Effector memory CD4-positive, alpha-beta T cell (primary cell): ENCODE measurements around the gene FYB2.

ENCODE experiments used
- DNase-seq, 3 donors: peaks; one replicate each; pipeline ENCODE4 v3.0.0-alpha.2; 2020
- H3K27ac ChIP-seq: 2 replicates; pipeline ENCODE4 v1.7.0; 2013; ENCODE audit warnings: mild to moderate bottlenecking, low read length, moderate library complexity; ENCODE audit not compliant: insufficient read depth, poor library complexity, severe bottlenecking
- H3K27me3 ChIP-seq: replicated peaks from 2 replicates; pipeline ENCODE4 v1.7.0; 2013; ENCODE audit warnings: mild to moderate bottlenecking, low read length; ENCODE audit not compliant: insufficient read depth, control insufficient read depth, poor library complexity, severe bottlenecking
- H3K36me3 ChIP-seq: 2 replicates; pipeline ENCODE4 v1.7.0; 2013; ENCODE audit warnings: mild to moderate bottlenecking, low read length, moderate library complexity; ENCODE audit not compliant: control insufficient read depth, insufficient read depth
- H3K4me1 ChIP-seq: 2 replicates; pipeline ENCODE4 v1.7.0; 2013; ENCODE audit warnings: low read length, mild to moderate bottlenecking; ENCODE audit not compliant: control insufficient read depth, insufficient read depth, poor library complexity, severe bottlenecking
- H3K4me3 ChIP-seq: 2 replicates; pipeline ENCODE4 v1.7.0; 2013; ENCODE audit warnings: low read length, low read depth, mild to moderate bottlenecking; ENCODE audit not compliant: insufficient read depth, poor library complexity, severe bottlenecking
- H3K9me3 ChIP-seq: 2 replicates; pipeline ENCODE4 v1.7.0; 2013; ENCODE audit warnings: mild to moderate bottlenecking, low read length, moderate library complexity; ENCODE audit not compliant: control insufficient read depth

The FYB2 gene

GRCh38 chr1:56821462-56821797 lies 2.2 kb upstream of the FYB2 start:
- Histone ChIP-seq H3K4me1 (no peaks in the 10 kb centered on the region), H3K9me3 (no peaks in the 10 kb centered on the region), H3K27me3 (no peaks in the 10 kb centered on the region), H3K4me3 (no peak overlapping the region), H3K36me3 (no peaks in the 10 kb centered on the region), H3K27ac (no peak overlapping the region)
- DNase-seq = no peak

GRCh38 chr1:56820755-56821461 lies 1.7 kb upstream of the FYB2 start:
- H3K4me1 ChIP-seq = no peaks in the 10 kb centered on the region
- no peak overlapping the region for H3K27ac ChIP-seq
- no peaks in the 10 kb centered on the region for H3K9me3 ChIP-seq
- no peak overlapping the region for H3K4me3 ChIP-seq
- H3K27me3 ChIP-seq = no peaks in the 10 kb centered on the region
- peak; percentile 3 to 26 (median 6) for DNase-seq
- no peaks in the 10 kb centered on the region for H3K36me3 ChIP-seq

GRCh38 chr1:56817716-56818463 lies 1.3 kb downstream of the FYB2 start:
- no peak for DNase-seq
- no peak overlapping the region for H3K27ac ChIP-seq
- H3K4me3 ChIP-seq = no peak overlapping the region
- H3K4me1 ChIP-seq = no peaks in the 10 kb centered on the region
- no peaks in the 10 kb centered on the region for H3K27me3 ChIP-seq
- H3K9me3 ChIP-seq = no peaks in the 10 kb centered on the region
- no peaks in the 10 kb centered on the region for H3K36me3 ChIP-seq

- no peak overlapping the region for H3K27ac ChIP-seq
- no peak overlapping the region for H3K4me3 ChIP-seq
- no peaks in the 10 kb centered on the region for H3K36me3 ChIP-seq
- H3K4me1 ChIP-seq = no peaks in the 10 kb centered on the region
- DNase-seq = no peak
- H3K9me3 ChIP-seq = no peaks in the 10 kb centered on the region
- H3K27me3 ChIP-seq = no peaks in the 10 kb centered on the region
Observed at GRCh38 chr1:56816909-56817308, 2.3 kb downstream of the FYB2 start.

- Histone ChIP-seq H3K27ac (no peak overlapping the region), H3K4me1 (no peaks in the 10 kb centered on the region), H3K36me3 (no peaks in the 10 kb centered on the region), H3K27me3 (no peaks in the 10 kb centered on the region), H3K9me3 (no peaks in the 10 kb centered on the region), H3K4me3 (no peak overlapping the region)
- DNase-seq = no peak
Observed at GRCh38 chr1:56816264-56816663, 2.9 kb downstream of the FYB2 start.

- no peak overlapping the region for H3K27ac ChIP-seq
- no peak overlapping the region for H3K4me3 ChIP-seq
- no peaks in the 10 kb centered on the region for H3K36me3 ChIP-seq
- no peak for DNase-seq
- H3K4me1 ChIP-seq = no peaks in the 10 kb centered on the region
- no peaks in the 10 kb centered on the region for H3K9me3 ChIP-seq
- no peaks in the 10 kb centered on the region for H3K27me3 ChIP-seq
Observed at GRCh38 chr1:56814205-56814604, 5.0 kb downstream of the FYB2 start.

GRCh38 chr1:56811331-56811730 lies 7.9 kb downstream of the FYB2 start:
- DNase-seq = no peak
- H3K36me3 ChIP-seq = no peaks in the 10 kb centered on the region

GRCh38 chr1:56808410-56808809 lies 10.8 kb downstream of the FYB2 start:
- Histone ChIP-seq H3K4me1 (no peaks in the 10 kb centered on the region), H3K4me3 (no peak overlapping the region), H3K36me3 (no peaks in the 10 kb centered on the region), H3K27ac (no peak overlapping the region), H3K9me3 (no peaks in the 10 kb centered on the region), H3K27me3 (no peaks in the 10 kb centered on the region)
- DNase-seq = no peak

More at GRCh38 chr1:56811331-56811730, 7.9 kb downstream of the FYB2 start:
- H3K9me3 ChIP-seq = no peaks in the 10 kb centered on the region
- no peak overlapping the region for H3K4me3 ChIP-seq
- no peaks in the 10 kb centered on the region for H3K4me1 ChIP-seq
- H3K27me3 ChIP-seq = no peaks in the 10 kb centered on the region
- H3K27ac ChIP-seq = no peak overlapping the region

- H3K4me3 ChIP-seq = no peak overlapping the region
- H3K4me1 ChIP-seq = no peaks in the 10 kb centered on the region
- no peak overlapping the region for H3K27ac ChIP-seq
- H3K9me3 ChIP-seq = no peaks in the 10 kb centered on the region
- no peaks in the 10 kb centered on the region for H3K27me3 ChIP-seq
- no peaks in the 10 kb centered on the region for H3K36me3 ChIP-seq
- DNase-seq = no peak
Observed at GRCh38 chr1:56806804-56807203, 12.4 kb downstream of the FYB2 start.

- Histone ChIP-seq H3K9me3 (no peaks in the 10 kb centered on the region), H3K27me3 (no peaks in the 10 kb centered on the region), H3K4me1 (no peaks in the 10 kb centered on the region), H3K27ac (no peak overlapping the region), H3K4me3 (no peak overlapping the region), H3K36me3 (no peaks in the 10 kb centered on the region)
- no peak for DNase-seq
Observed at GRCh38 chr1:56803561-56804156, 15.5 kb downstream of the FYB2 start.
